ENCODE measurements around the gene FBXO41. TPM values are rescaled to one million over a fixed set of nuclear protein-coding genes. Genes with fewer than 3 reads are reported as not detected.
"Not testable (repeated sequence)": the region's sequence is repeated elsewhere in the genome, so short reads cannot be mapped to it uniquely, and the experiment has no call there.

Gene FBXO41
- total RNA-seq, 2 experiments from 2014 or later: 11.0 to 11.8 TPM

GRCh38 chr2:73265298-73266060 lies 18.8 kb downstream of the FBXO41 start:
- intact Hi-C loops (cut with micrococcal nuclease): no loop called here
- DNase-seq: no peak
- peaks cover 13% of the 10 kb centered on the region for H3K4me1 Mint-ChIP-seq (ENCODE audit: low read depth)
- no peak overlapping the region for H3K4me3 Mint-ChIP-seq
- no peaks in the 10 kb centered on the region for H3K9me3 Mint-ChIP-seq
- H3K27ac Mint-ChIP-seq: no peak overlapping the region
- H3K27me3 Mint-ChIP-seq (ENCODE audit: low read depth): no peaks in the 10 kb centered on the region
- peaks cover 18% of the 10 kb centered on the region for H3K36me3 Mint-ChIP-seq (ENCODE audit: low read depth)
- CTCF ChIA-PET: no interaction called here

DNA sequence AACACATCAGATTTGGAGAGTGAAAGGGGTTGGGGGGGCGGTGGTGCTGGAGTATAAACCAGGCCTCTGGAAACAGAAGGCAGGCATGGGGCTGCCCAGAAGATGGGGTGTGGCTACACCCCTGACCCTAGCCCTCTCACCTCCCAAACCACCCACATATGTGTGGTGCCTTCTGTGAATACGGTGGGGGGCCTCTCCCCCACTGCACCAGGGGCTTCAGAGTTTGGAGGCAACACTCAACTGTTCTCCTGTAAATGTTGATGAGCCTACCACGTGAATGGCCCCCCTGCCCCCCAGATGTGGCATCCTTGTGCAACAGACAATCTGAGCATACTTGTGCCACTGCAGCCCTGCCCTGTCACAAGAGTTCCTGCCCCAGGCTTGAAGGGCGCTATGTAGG lies 19.5 kb downstream of the FBXO41 start:
- Mint-ChIP-seq H3K27me3 (ENCODE audit: low read depth) (no peaks in the 10 kb centered on the region), H3K4me1 (ENCODE audit: low read depth) (peaks cover 13% of the 10 kb centered on the region), H3K36me3 (ENCODE audit: low read depth) (peaks cover 18% of the 10 kb centered on the region), H3K9me3 (no peaks in the 10 kb centered on the region), H3K27ac (no peak overlapping the region), H3K4me3 (no peak overlapping the region)
- CTCF ChIA-PET: no interaction called here
- intact Hi-C loops (cut with micrococcal nuclease): no loop called here
- no peak for DNase-seq

- Mint-ChIP-seq H3K4me1 (ENCODE audit: low read depth) (peaks cover 13% of the 10 kb centered on the region), H3K36me3 (ENCODE audit: low read depth) (peaks cover 22% of the 10 kb centered on the region), H3K9me3 (no peaks in the 10 kb centered on the region), H3K27me3 (ENCODE audit: low read depth) (no peaks in the 10 kb centered on the region), H3K4me3 (no peak overlapping the region), H3K27ac (no peak overlapping the region)
- DNase-seq: no peak
- CTCF ChIA-PET: no interaction called here
- intact Hi-C loops (cut with micrococcal nuclease): no loop called here
Observed at GRCh38 chr2:73264332-73264606, 20.0 kb downstream of the FBXO41 start.

DNA sequence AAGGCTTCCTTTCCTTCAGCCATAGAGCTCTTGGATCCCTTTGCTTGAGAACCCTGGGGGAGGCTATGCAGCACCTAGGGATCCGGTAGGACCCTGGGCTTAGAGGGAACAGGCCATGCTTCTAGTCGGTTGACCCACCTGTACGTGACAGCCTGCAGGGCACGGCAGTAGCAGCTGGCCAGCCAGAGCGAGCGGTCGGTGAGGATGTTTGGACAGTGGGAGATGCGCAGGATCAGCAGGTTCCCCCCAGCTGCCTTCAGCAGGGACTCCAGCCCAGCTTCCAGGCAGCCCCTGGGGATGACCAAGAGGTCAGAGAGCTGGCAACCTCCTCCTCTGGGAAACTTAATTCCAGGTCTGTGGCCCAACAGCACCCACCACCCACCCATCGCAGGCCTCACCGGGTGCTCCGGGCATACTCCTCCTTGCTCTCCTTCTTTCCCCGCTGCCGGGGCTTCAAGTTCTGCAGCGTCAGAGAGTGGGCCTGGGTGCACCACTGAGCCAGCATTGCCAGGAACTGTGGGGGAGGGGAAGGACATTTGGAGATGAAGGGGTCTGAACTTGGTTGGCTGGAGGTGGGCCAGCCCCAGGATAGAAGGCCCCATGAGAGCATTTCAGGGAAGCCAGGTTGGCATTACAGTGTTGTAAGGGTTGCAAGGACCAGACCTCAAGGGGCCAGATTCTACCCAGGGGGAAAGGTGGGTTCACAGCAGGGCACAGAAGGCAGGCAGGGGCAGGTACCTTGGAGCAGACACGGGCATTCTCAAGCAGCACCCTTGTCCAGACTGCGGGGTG lies 20.5 kb downstream of the FBXO41 start:
- H3K4me3 Mint-ChIP-seq: no peak overlapping the region
- H3K27me3 Mint-ChIP-seq (ENCODE audit: low read depth): no peaks in the 10 kb centered on the region
- intact Hi-C loops (cut with micrococcal nuclease): no loop called here
- no peak for DNase-seq
- H3K27ac Mint-ChIP-seq: peak overlapping the region; percentile 21
- CTCF ChIA-PET: interaction anchor here (0.7 kb wide), 1 partner anchor 121 kb away, joined by 3 read pairs; no protein-coding TSS in a partner anchor
- H3K4me1 Mint-ChIP-seq (ENCODE audit: low read depth): peaks cover 13% of the 10 kb centered on the region
- no peaks in the 10 kb centered on the region for H3K9me3 Mint-ChIP-seq
- peaks cover 22% of the 10 kb centered on the region for H3K36me3 Mint-ChIP-seq (ENCODE audit: low read depth)

DNA sequence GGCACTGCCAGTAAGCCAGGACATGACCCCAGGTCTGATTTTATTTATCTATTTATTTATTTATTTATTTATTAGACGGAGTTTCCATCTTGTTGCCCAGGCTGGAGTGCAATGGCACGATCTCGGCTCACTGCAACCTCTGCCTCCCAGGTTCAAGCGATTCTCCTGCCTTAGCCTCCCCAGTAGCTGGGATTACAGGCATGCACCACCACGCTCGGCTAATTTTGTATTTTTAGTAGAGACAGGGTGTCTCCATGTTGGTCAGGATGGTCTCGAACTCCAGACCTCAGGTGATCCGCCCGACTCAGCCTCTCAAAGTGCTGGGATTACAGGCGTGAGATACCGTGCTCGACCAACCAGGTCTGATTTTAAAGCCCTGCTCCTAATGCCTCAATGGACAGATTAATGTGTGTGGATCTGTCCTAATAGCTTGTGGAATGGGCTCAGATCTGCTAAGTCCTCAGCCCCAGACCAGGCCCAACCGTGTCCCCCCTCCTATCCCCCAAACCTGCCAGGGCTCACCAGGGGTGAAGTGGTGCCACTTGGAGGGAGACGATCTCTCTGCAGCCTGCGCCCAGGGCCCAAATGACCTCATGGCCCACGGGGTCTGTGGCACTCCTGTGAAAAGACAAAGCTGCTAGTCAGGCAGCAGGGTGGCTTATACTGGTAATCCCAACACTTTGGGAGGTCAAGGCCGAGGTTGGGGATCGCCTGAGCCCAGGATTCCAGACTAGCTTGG lies 21.4 kb downstream of the FBXO41 start:
- H3K4me1 Mint-ChIP-seq (ENCODE audit: low read depth); H3K4me3 Mint-ChIP-seq; H3K27ac Mint-ChIP-seq; intact Hi-C loops (cut with micrococcal nuclease); H3K9me3 Mint-ChIP-seq; H3K27me3 Mint-ChIP-seq (ENCODE audit: low read depth); DNase-seq: not testable (repeated sequence)
- peaks cover 18% of the 10 kb centered on the region for H3K36me3 Mint-ChIP-seq (ENCODE audit: low read depth)
- CTCF ChIA-PET: interaction anchor here (0.7 to 0.8 kb wide), 2 partner anchors 22 to 122 kb away, joined by 3 read pairs; partner anchors contain the start of gene FBXO41

GRCh38 chr2:73262108-73262651 lies 22.1 kb downstream of the FBXO41 start:
- intact Hi-C loops (cut with micrococcal nuclease): no loop called here
- DNase-seq: no peak
- CTCF ChIA-PET: interaction anchor here (0.7 to 0.8 kb wide), 2 partner anchors 22 to 297 kb away, joined by 3 to 4 read pairs; partner anchors contain the start of gene FBXO41
- peaks cover 4% of the 10 kb centered on the region for H3K4me1 Mint-ChIP-seq (ENCODE audit: low read depth)
- H3K36me3 Mint-ChIP-seq (ENCODE audit: low read depth): peaks cover 18% of the 10 kb centered on the region
- H3K27ac Mint-ChIP-seq: no peak overlapping the region
- H3K27me3 Mint-ChIP-seq (ENCODE audit: low read depth): no peaks in the 10 kb centered on the region
- no peak overlapping the region for H3K4me3 Mint-ChIP-seq
- H3K9me3 Mint-ChIP-seq: no peaks in the 10 kb centered on the region

- no peaks in the 10 kb centered on the region for H3K27me3 Mint-ChIP-seq (ENCODE audit: low read depth)
- CTCF ChIA-PET: no interaction called here
- peak; percentile 25 for DNase-seq
- H3K9me3 Mint-ChIP-seq: no peaks in the 10 kb centered on the region
- intact Hi-C loops (cut with micrococcal nuclease): no loop called here
- no peak overlapping the region for H3K4me3 Mint-ChIP-seq
- H3K4me1 Mint-ChIP-seq (ENCODE audit: low read depth): no peaks in the 10 kb centered on the region
- no peak overlapping the region for H3K27ac Mint-ChIP-seq
- peaks cover 15% of the 10 kb centered on the region for H3K36me3 Mint-ChIP-seq (ENCODE audit: low read depth)
Observed at GRCh38 chr2:73260338-73260984, 23.8 kb downstream of the FBXO41 start.

DNA sequence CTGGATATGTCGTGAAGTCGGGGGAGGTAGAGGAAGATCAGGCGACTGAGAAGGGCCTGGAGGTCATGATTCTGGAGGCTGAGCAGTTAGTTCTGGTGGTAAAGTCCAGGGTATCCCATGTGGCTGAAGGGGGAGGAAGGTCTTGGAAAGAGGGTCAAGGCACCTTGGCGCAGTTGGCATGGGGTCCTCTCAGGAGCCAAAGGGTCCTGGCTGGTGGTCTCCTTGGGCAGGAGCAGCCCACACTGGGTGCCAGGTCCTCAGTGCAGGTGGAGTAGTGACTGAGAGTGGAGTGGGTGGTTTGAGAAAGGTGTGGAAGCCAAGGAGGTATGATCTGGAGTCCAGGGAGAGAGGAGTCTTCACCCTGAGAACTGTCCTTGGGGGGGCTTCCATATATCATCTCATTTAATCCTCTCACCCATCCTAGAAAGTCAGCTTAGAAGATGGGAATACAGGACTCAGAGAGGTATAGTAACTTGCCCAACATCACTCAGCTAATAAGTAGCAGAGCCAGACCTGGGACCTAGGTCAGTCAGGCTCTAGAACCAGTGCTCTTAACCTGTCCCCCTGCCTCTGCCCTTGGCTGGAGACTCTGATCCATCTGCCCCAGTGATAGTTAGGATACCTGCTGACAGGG lies 24.5 kb downstream of the FBXO41 start:
- Mint-ChIP-seq H3K36me3 (ENCODE audit: low read depth) (peaks cover 15% of the 10 kb centered on the region), H3K9me3 (no peaks in the 10 kb centered on the region), H3K27me3 (ENCODE audit: low read depth) (no peaks in the 10 kb centered on the region), H3K27ac (no peak overlapping the region), H3K4me3 (no peak overlapping the region), H3K4me1 (ENCODE audit: low read depth) (no peaks in the 10 kb centered on the region)
- no peak for DNase-seq
- intact Hi-C loops (cut with micrococcal nuclease): no loop called here
- CTCF ChIA-PET: no interaction called here

GRCh38 chr2:73259276-73259675 lies 25.0 kb downstream of the FBXO41 start:
- H3K9me3 Mint-ChIP-seq: no peaks in the 10 kb centered on the region
- CTCF ChIA-PET: interaction anchor here (2.2 kb wide), 1 partner anchor 31 kb away, joined by 6 read pairs; no protein-coding TSS in a partner anchor
- intact Hi-C loops (cut with micrococcal nuclease): no loop called here
- no peaks in the 10 kb centered on the region for H3K4me1 Mint-ChIP-seq (ENCODE audit: low read depth)
- no peak for DNase-seq
- H3K27ac Mint-ChIP-seq: no peak overlapping the region
- peaks cover 15% of the 10 kb centered on the region for H3K36me3 Mint-ChIP-seq (ENCODE audit: low read depth)
- no peak overlapping the region for H3K4me3 Mint-ChIP-seq
- no peaks in the 10 kb centered on the region for H3K27me3 Mint-ChIP-seq (ENCODE audit: low read depth)

GRCh38 chr2:73258913-73259215 lies 25.4 kb downstream of the FBXO41 start:
- intact Hi-C loops (cut with micrococcal nuclease): no loop called here
- no peak overlapping the region for H3K27ac Mint-ChIP-seq
- no peak overlapping the region for H3K4me3 Mint-ChIP-seq
- no peak for DNase-seq
- no peaks in the 10 kb centered on the region for H3K27me3 Mint-ChIP-seq (ENCODE audit: low read depth)
- CTCF ChIA-PET: interaction anchor here (2.2 kb wide), 1 partner anchor 31 kb away, joined by 6 read pairs; no protein-coding TSS in a partner anchor
- no peaks in the 10 kb centered on the region for H3K4me1 Mint-ChIP-seq (ENCODE audit: low read depth)
- H3K36me3 Mint-ChIP-seq (ENCODE audit: low read depth): peaks cover 11% of the 10 kb centered on the region
- no peaks in the 10 kb centered on the region for H3K9me3 Mint-ChIP-seq

GRCh38 chr2:73258186-73258912 lies 25.9 kb downstream of the FBXO41 start:
- Mint-ChIP-seq H3K4me3 (no peak overlapping the region), H3K27ac (no peak overlapping the region), H3K4me1 (ENCODE audit: low read depth) (no peaks in the 10 kb centered on the region), H3K27me3 (ENCODE audit: low read depth) (no peaks in the 10 kb centered on the region), H3K36me3 (ENCODE audit: low read depth) (peaks cover 8% of the 10 kb centered on the region), H3K9me3 (no peaks in the 10 kb centered on the region)
- intact Hi-C loops (cut with micrococcal nuclease): no loop called here
- DNase-seq: no peak
- CTCF ChIA-PET: interaction anchor here (2.2 kb wide), 1 partner anchor 32 kb away, joined by 6 read pairs; no protein-coding TSS in a partner anchor
